HG03045 (cell line): ENCODE data around the gene ABCB1.
"Not testable (repeated sequence)": the region's sequence is repeated elsewhere in the genome, so short reads cannot be mapped to it uniquely, and the experiment has no call there.

ENCODE experiments used
- ATAC-seq: cut with Tn5 transposase; IDR thresholded peaks from one replicate; pipeline ENCODE4 v1.9.1; 2021; ENCODE audit warnings: mild to moderate bottlenecking, moderate library complexity; ENCODE audit not compliant: unreplicated experiment

Gene ABCB1

DNA sequence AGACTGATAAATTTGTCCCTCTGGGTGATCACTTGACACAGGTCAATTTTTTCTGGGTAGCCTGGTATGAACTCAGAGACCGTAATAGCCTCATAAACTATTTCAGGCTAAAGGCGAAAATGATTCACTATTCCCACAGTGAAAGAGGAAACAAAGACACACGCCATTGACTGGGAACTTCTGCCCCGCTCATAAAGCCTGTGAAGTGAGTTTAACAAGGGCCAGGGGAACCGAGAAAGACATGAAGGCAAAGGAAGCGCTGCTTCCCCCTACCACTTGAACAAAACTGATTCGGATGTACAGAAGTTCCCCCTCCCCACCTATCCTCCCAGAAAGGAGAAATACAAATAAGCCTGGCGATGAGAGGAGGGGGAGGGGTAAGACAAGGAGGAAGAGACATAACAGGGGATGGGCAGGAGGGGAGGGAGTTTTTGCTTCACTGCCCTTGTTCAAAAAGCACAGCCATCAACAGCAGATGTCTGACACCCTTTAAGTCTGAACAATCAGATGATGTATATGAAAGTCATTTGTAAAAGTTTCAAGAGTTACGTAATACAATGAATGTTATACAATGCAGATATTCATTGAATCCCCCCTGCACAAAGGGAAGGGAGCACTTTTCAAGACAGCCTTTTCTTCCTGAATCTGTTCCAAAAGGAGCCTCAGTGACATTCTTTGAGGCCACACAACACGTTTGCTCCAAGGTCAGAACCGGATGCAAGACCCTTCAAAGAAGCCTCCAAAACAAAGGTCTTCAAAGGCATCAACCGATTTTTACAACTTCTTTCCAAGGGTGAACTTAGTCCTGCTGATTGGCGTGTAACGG lies 125.9 kb downstream of the ABCB1 start:
- peak; percentile 67 for ATAC-seq

DNA sequence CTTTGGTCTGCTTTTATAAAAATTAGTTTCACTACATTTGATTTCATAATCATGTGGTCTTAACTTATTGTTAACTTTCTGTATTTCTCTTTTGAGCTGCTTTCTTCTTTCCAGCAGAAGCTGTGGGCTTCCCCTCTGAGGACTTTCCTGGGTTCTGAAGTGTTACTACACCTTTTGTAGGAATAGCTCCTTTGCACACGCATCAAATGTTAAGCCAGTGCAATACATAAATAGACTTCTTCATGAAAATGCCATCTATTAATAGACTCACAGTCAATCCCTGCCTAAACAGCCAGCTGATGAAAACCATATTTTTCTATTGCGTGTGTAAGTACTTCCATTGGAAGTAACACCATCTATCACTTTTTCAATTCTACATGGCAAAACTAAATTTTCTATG lies 126.7 kb downstream of the ABCB1 start:
- no peak for ATAC-seq

DNA sequence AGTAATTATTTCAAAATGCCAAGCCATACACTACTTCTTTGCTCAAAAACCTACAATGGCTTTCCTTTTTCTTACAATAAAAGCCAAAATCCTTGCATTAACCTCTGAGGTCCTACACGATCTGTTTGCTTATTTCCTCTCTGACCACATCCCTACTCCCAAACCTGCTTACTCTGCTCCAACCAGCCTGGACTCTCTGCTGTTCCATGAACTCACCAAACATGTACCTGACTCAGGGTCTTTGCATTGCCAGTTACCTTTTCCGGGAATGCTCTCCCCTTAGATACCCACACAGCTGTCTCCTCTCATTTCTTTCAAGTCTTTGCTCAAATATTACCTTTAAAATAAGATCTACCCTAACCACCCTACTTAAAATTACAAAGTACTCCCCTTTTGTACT lies 127.5 kb downstream of the ABCB1 start:
- ATAC-seq, result no peak

DNA sequence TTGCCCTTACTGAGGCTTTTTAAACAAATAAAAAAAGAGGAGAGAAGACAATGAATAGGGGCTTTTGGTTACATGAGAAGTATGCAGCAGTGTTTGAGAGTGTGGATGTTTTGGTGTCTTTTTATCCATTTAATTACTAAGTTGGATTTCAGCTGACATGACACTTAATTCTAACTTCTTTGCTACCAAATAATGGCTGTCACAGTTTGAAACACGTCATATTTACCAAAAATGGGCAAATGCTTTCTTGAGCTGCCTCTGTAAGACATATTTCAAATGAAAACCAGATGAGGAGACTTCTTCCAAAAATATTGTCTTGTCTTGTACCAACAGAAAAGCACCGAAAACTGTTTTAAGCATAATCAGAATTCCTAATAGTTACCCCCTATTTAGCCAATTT lies 129.2 kb downstream of the ABCB1 start:
- no peak for ATAC-seq

DNA sequence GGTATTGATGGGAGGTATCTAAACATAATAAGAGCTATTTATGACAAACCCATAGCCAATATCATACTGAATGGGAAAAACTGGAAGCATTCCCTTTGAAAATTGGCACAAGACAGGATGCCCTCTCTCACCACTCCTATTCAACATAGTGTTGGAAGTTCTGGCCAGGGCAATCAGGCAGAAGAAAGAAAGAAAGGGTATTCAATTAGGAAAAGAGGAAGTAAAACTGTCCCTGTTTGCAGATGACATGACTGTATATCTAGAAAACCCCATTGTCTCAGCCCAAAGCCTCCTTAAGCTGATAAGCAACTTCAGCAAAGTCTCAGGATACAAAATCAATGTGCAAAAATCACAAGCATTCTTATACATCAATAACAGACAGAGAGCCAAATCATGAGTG lies 131.5 kb downstream of the ABCB1 start:
- ATAC-seq, result not testable (repeated sequence)

DNA sequence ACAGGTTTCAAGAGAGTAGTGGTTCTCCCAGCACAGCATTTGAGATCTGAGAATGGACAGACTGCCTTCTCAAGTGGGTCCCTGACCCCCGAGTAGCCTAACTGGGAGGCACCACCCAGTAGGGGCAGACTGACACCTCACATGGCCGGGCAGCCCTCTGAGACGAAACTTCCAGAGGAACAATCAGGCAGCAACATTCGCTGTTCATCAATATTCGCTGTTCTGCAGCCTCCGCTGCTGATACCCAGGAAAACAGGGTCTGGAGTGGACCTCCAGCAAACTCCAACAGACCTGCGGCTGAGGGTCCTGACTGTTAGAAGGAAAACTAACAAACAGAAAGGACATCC lies 135.2 kb downstream of the ABCB1 start:
- ATAC-seq, result not testable (repeated sequence)

DNA sequence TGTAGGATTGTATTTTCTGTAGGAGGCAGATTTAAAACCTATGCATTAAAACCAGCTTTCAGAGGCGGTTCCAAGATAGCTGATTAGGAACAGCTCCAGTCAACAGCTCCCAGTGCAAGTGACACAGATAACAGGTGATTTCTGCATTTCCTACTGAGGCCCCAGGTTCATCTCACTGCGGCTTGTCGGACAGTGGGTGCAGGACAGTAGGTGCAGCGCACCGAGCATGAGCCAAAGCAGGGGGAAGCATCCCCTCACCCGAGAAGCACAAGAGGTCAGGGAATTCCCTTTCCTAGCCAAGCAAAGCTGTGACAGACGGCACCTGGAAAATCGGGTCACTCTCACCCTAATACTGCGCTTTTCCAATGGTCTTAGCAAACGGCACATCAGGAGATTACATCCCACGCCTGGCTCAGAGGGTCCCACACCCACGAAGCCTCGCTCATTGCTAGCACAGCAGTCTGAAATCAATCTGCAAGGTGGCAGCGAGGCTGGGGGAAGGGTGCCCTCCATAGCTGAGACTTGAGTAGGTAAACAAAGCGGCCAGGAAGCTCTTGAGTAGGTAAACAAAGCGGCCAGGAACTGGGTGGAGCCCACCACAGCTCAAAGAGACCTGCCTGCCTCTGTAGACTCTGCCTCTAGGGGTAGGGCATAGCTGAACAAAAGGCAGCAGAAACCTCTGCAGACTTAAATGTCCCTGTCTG lies 135.7 kb downstream of the ABCB1 start:
- not testable (repeated sequence) for ATAC-seq

DNA sequence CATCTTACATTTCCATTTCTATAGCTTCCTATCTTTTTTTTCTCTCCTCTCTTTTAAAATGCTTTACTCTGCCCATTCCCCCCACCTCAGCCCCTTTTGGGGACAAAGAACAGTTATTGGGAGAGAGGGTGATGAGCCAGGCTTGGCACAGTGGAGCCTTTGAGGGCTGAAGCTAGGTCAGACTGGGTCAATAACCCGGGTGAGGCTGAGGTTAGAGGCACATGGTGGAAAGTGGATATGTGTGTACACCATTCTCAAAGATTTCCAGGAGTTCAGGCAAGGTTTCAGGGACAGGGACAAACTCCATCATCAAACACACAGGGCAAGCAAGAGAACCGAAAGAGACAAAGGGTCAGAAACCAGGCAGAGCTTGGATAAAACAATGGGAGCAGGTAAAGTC lies 136.7 kb downstream of the ABCB1 start:
- ATAC-seq, result no peak

DNA sequence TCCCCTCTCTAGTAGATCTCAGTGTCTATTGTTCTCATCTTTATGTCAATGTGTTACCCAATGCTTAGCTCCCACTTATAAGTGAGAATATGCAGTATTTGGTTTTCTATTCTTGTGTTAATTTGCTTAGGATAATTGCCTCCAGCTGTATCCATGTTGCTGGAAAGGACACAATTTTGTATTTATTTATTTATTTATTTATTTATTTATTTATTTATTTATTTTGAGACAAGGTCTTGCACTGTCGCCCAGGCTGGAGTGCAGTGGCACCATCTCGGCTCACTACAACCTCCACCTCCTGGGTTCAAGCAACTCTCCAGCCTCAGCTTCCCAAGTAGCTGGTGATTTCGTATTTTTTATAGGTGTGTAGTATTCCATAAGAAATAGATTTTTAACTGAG lies 140.2 kb downstream of the ABCB1 start:
- not testable (repeated sequence) for ATAC-seq

DNA sequence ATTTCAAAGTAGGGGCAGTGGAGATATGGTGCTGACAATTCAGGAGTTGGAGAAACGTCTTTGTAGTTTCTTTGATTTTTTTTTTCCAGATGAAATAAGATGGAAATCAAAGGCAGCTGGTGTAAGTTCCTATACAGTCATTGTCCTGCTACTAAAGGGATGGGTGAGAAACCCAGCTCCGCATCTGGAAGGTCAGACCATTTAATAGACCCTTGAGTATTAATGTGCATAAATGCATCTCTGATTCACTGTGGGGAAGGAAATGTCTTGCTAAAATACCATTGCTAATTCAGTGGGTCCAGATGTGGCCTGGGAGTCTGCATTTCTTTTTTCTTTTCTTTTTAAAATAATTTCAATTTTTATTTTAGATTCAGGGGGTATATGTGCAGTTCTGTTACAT lies 140.7 kb downstream of the ABCB1 start:
- ATAC-seq, result no peak

DNA sequence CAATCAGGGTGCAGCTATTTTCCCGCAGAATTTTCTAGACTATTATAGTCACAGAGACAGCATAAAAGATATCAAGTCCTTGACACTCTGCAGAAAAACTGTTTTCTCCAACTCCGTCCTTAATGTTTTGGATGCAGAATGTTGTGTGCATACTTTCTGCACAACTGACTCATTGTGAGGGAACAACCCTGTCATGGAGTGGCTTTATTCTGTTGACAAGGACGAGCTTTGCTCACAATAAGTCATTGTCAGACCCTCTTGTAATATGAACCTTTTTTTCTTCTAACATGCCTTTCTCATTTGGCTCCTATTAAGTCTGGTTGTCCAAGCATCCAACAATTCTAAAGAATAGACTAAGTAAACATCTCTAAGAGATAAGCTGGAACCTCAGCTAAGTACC lies 142.5 kb downstream of the ABCB1 start:
- ATAC-seq, result no peak

DNA sequence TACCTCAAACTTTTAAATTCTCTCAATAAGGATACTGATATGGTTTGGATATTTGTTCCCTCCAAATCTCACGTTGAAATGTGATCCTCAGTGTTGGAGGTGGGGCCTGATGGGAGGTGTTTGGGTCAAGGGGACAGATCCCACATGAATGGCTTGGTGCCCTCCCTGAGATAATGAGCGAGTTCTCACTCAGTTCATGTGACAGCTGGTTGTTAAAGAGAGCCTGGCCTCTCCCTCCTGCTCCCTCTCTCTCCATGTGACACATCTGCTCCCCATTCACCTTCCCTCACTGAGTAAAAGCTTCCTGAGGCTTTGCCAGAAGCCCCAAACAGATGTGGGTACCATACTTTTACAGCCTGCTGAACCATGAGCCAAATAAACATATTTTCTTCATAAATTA lies 144.4 kb downstream of the ABCB1 start:
- ATAC-seq, result no peak
